Panc1 (cell line): ENCODE data around the gene ZSCAN5C. TPM values are rescaled to one million over a fixed set of nuclear protein-coding genes. Genes with fewer than 3 reads are reported as not detected.
A peak's percentile ranks its signal among the peaks of the same experiment; 100 is the strongest.
"Not testable (repeated sequence)": the region's sequence is repeated elsewhere in the genome, so short reads cannot be mapped to it uniquely, and the experiment has no call there.

Experiments used
- ATAC-seq: fragments of 200-7000 bp; cut with Tn5 transposase; 2 replicates; pipeline ENCODE4 v1.9.1; 2020; ENCODE audit warnings: mild to moderate bottlenecking, moderate library complexity
- BruUV-seq: library from RNA; stranded (reverse); fragments of 400-500 nt; replicated peaks from 2 replicates; lab custom pipeline; 2021; lab: Mats Ljungman, UMichigan
- CTCF ChIA-PET: fragments of 300-600 bp; sonication (Branson Sonifier 250); formaldehyde crosslinking; loops from one replicate; lab custom pipeline; 2022; ENCODE audit warnings: antibody characterized with exemption; lab: Charles Lee
- POLR2A ChIA-PET: fragments of 300-600 bp; sonication (Branson Sonifier 250); formaldehyde crosslinking; loops from one replicate; lab custom pipeline; 2022; ENCODE audit warnings: antibody characterized with exemption; lab: Charles Lee
- DNase-seq: peaks from one replicate; pipeline ENCODE4 v3.0.0-alpha.2; 2010; ENCODE audit warnings: low read depth, low spot score
- H3K27ac ChIP-seq: 2 replicates; pipeline ENCODE4 v1.5.1; 2011; ENCODE audit warnings: mild to moderate bottlenecking, low read length, inconsistent platforms
- H3K27me3 ChIP-seq: fragments of 200-500 bp; sonication (Bioruptor generic); 2 replicates; pipeline ENCODE4 v1.6.0; 2014; ENCODE audit warnings: low read length, inconsistent platforms; ENCODE audit not compliant: control insufficient read depth, insufficient read depth
- H3K36me3 ChIP-seq: fragments of 200-500 bp; sonication (Bioruptor generic); 2 replicates; pipeline ENCODE4 v1.5.1; 2014; ENCODE audit warnings: inconsistent platforms, mild to moderate bottlenecking, low read length, moderate library complexity; ENCODE audit not compliant: control insufficient read depth, insufficient read depth
- H3K4me1 ChIP-seq: 2 replicates; pipeline ENCODE4 v1.5.1; 2011; ENCODE audit warnings: inconsistent platforms, mild to moderate bottlenecking, low read length, moderate library complexity; ENCODE audit not compliant: control insufficient read depth, insufficient read depth
- H3K4me3 ChIP-seq, 2 experiments: 2 replicates each; pipeline ENCODE4 v1.5.1; 2011 to 2012; ENCODE audit warnings: low read depth in 2 of 2, low read length in 2 of 2, mild to moderate bottlenecking in 2 of 2, inconsistent platforms in 1 of 2, moderate library complexity in 1 of 2
- H3K9me3 ChIP-seq: fragments of 200-500 bp; sonication (Bioruptor generic); 2 replicates; pipeline ENCODE4 v1.5.1; 2014; ENCODE audit warnings: low read depth, mild to moderate bottlenecking, inconsistent platforms, low read length, moderate library complexity; ENCODE audit not compliant: control insufficient read depth, insufficient read depth
- CTCF ChIP-seq: fragments of 450-650 bp; IDR thresholded peaks from 2 replicates; pipeline ENCODE4 v1.5.1; 2017; ENCODE audit warnings: mild to moderate bottlenecking
- POLR2AphosphoS5 ChIP-seq: IDR thresholded peaks from 2 replicates; pipeline ENCODE4 v1.6.1; 2012; ENCODE audit warnings: mild to moderate bottlenecking, low read depth, low read length, moderate library complexity
- REST ChIP-seq, 2 experiments: IDR thresholded peaks; 2 replicates each; pipeline ENCODE4 v1.6.1; 2011 to 2012; ENCODE audit warnings: low read depth in 2 of 2, control low read depth in 1 of 2, low read length in 1 of 2, mild to moderate bottlenecking in 1 of 2, moderate library complexity in 1 of 2; ENCODE audit not compliant: insufficient read depth in 1 of 2
- SIN3A ChIP-seq: IDR thresholded peaks from 2 replicates; pipeline ENCODE4 v1.6.1; 2012; ENCODE audit warnings: low read depth, mild to moderate bottlenecking, low read length, moderate library complexity, borderline replicate concordance; ENCODE audit not compliant: insufficient read depth
- TCF7L2 ChIP-seq: IDR thresholded peaks from 2 replicates; pipeline ENCODE4 v1.6.1; 2011; ENCODE audit warnings: mild to moderate bottlenecking, low read depth, low read length, inconsistent platforms
- in situ Hi-C: cut with HindIII; loops from 2 replicates; pipeline ENCODE4 v1.10.0; 2016; ENCODE audit warnings: low sequenced_read_pairs, low pct_unique_long_range_greater_than_20kb
- intact Hi-C: fragments of 100-400 bp; cut with micrococcal nuclease; formaldehyde crosslinking; loops from one replicate; pipeline ENCODE4 v1.10.0; 2022; ENCODE audit not compliant: unreplicated experiment
- total RNA-seq: library from RNA; stranded (reverse); gene quantifications from one replicate; pipeline ENCODE4 v1.2.1, GENCODE V29; 2021; ENCODE audit not compliant: unreplicated experiment

Gene ZSCAN5C
- total RNA-seq, 1 experiment from 2014 or later = not detected

GRCh38 chr19:56245121-56245740, 43.2 kb downstream of the ZSCAN5C start:
- no peak overlapping the region for H3K4me3 ChIP-seq
- no peaks in the 10 kb centered on the region for H3K36me3 ChIP-seq
- H3K4me1 ChIP-seq = no peaks in the 10 kb centered on the region
- ATAC-seq = no peak; the same call in 1 of the 2 replicates
- in situ Hi-C loops = loop anchor here (5.0 kb wide), 1 partner anchor 38 kb away; no protein-coding TSS in a partner anchor
- no peaks in the 10 kb centered on the region for H3K9me3 ChIP-seq
- no peak for DNase-seq
- intact Hi-C loops = no loop called here
- POLR2A ChIA-PET = no interaction called here
- no peak overlapping the region for H3K27ac ChIP-seq
- no peaks in the 10 kb centered on the region for H3K27me3 ChIP-seq
- CTCF ChIA-PET = no interaction called here
- no TSS peak for BruUV-seq
- TF ChIP-seq SIN3A (no peak), CTCF (no peak), REST (IDR thresholded peaks at IDR 0.05; ENCODE audit: insufficient read depth in 1 of 2, low read depth in 2 of 2, low read length in 1 of 2) (no peak), TCF7L2 (no peak), POLR2AphosphoS5 (no peak)

GRCh38 chr19:56245764-56246163, 43.7 kb downstream of the ZSCAN5C start:
- H3K36me3 ChIP-seq, H3K27ac ChIP-seq, ATAC-seq, POLR2A ChIA-PET, H3K9me3 ChIP-seq, H3K27me3 ChIP-seq, DNase-seq, BruUV-seq, H3K4me3 ChIP-seq, CTCF ChIA-PET, intact Hi-C loops, H3K4me1 ChIP-seq: not testable (repeated sequence)
- peak; percentile 44; the same call in 1 of the 2 replicates for TF ChIP-seq CTCF
- in situ Hi-C loops = loop anchor here (5.0 kb wide), 1 partner anchor 38 kb away; no protein-coding TSS in a partner anchor

GRCh38 chr19:56248736-56249338, 46.8 kb downstream of the ZSCAN5C start:
- POLR2A ChIA-PET, intact Hi-C loops, H3K27ac ChIP-seq, H3K4me3 ChIP-seq, H3K9me3 ChIP-seq, BruUV-seq, ATAC-seq, H3K27me3 ChIP-seq, H3K36me3 ChIP-seq, H3K4me1 ChIP-seq, DNase-seq: not testable (repeated sequence)
- in situ Hi-C loops = loop anchor here (5.0 kb wide), 1 partner anchor 42 kb away; no protein-coding TSS in a partner anchor
- CTCF ChIA-PET = interaction anchor here (0.6 to 0.7 kb wide), 2 partner anchors 180 to 852 kb away, joined by 3 read pairs; no protein-coding TSS in a partner anchor
